Transverse colon (tissue), 4 donors: ENCODE results near the gene GNAL. TPM values are rescaled to one million over a fixed set of nuclear protein-coding genes. Genes with fewer than 3 reads are reported as not detected.

Experiments used
- DNase-seq: peaks from one replicate; pipeline ENCODE4 v3.0.0-alpha.2; 2019
- H3K27ac ChIP-seq, 4 donors: fragments of 200-600 bp; sonication (generic); 2 replicates each; pipeline ENCODE4 v1.5.1; 2016 to 2018; ENCODE audit warnings: inconsistent platforms in 4 of 4
- H3K27me3 ChIP-seq: fragments of 200-600 bp; sonication (generic); 2 replicates; pipeline ENCODE4 v1.5.1; 2017; ENCODE audit warnings: inconsistent platforms
- H3K36me3 ChIP-seq, 4 donors: fragments of 200-600 bp; sonication (generic); 2 replicates each; pipeline ENCODE4 v1.5.1; 2017 to 2019; ENCODE audit warnings: inconsistent platforms in 4 of 4
- H3K4me1 ChIP-seq, 4 donors: fragments of 200-600 bp; sonication (generic); 2 replicates each; pipeline ENCODE4 v1.5.1; 2017 to 2020; ENCODE audit warnings: inconsistent platforms in 4 of 4
- H3K4me3 ChIP-seq, 4 donors: fragments of 200-600 bp; sonication (generic); 1 replicate in 1 of 4; 2 replicates in 3 of 4; pipeline versions ENCODE4 v1.5.1 to v1.6.1; 2017 to 2019; ENCODE audit warnings: inconsistent platforms in 4 of 4
- H3K9me3 ChIP-seq, 2 donors: fragments of 200-600 bp; sonication (generic); 2 replicates each; pipeline ENCODE4 v1.5.1; 2017 to 2019; ENCODE audit warnings: inconsistent platforms in 2 of 2
- EP300 ChIP-seq: sonication (generic); formaldehyde crosslinking; IDR thresholded peaks from one replicate; pipeline ENCODE4 v1.6.1; 2017; ENCODE audit warnings: antibody characterized with exemption, low read depth
- POLR2A ChIP-seq: fragments of 450-650 bp; IDR thresholded peaks from one replicate; pipeline ENCODE4 v1.6.1; 2016; ENCODE audit warnings: antibody characterized with exemption, mild to moderate bottlenecking, moderate library complexity
- POLR2AphosphoS5 ChIP-seq, 3 donors: sonication (generic); formaldehyde crosslinking; IDR thresholded peaks; one replicate each; pipeline ENCODE4 v1.6.1; 2016; ENCODE audit warnings: antibody characterized with exemption in 3 of 3
- WGBS, 2 donors: methylation state at CpG; one replicate each; pipeline ENCODE4 v1.1.5; 2018; ENCODE audit warnings: low coverage in 1 of 2; 5-methylcytosine and 5-hydroxymethylcytosine counted together
- in situ Hi-C, 4 donors: fragments of 200-750 bp; cut with MboI; loops; one replicate each; pipeline versions ENCODE4 v1.15.0 to v1.15.1; 2017; ENCODE audit warnings: low sequenced_read_pairs in 3 of 4, low pct_ligation_motif_present in 1 of 4, low pct_unique_long_range_greater_than_20kb in 1 of 4
- intact Hi-C: fragments of 100-400 bp; cut with DNase I; formaldehyde crosslinking; loops from one replicate; pipeline ENCODE4 v1.15.1; 2023; ENCODE audit warnings: low total_unique reads
- total RNA-seq, 4 donors: library from RNA; depleted of rRNA; stranded (reverse); fragments of >200 nt; gene quantifications; one replicate each; pipeline ENCODE4 v1.1.0, GENCODE V29; 2016
- TF ChIP-seq, protein P1 (sequence below), 5 experiments: fragments of 200-600 bp in 3 of 5; fragments of 450-650 bp in 2 of 5; sonication (generic) in 3 of 5; IDR thresholded peaks; 1 replicate in 2 of 5; 2 replicates in 3 of 5; pipeline ENCODE4 v1.5.1; 2016 to 2017; ENCODE audit warnings: antibody characterized with exemption in 5 of 5, inconsistent platforms in 3 of 5, mild to moderate bottlenecking in 2 of 5, moderate library complexity in 1 of 5

The GNAL gene
- total RNA-seq, 4 donors from 2014 or later, result 2.9 to 7.4 (median 7.2) TPM

DNA sequence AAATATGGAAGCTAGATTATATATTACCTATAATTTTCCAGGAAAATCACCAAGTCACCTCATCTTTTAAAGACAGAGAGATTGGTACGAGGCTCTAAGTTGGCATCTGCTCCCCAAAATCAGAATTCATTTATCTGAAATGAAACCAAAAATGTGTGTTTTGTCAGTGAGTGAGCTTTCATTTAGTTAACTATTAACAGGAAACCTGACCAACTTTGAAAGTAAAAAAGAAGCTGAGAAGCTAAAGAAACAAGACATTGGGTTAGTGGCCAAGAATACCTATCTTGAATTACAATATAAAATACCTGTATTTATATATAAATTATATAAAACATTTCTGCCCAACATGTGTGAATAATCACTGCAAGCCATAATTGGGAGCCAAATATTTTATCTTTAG is 217.1 kb downstream of the GNAL start:
- Histone ChIP-seq H3K27ac (no peak overlapping the region), H3K4me3 (no peak overlapping the region), H3K27me3 (no peaks in the 10 kb centered on the region), H3K4me1 (peaks cover 0 to 26% (median 10%) of the 10 kb centered on the region in 4 donors), H3K9me3 (no peaks in the 10 kb centered on the region), H3K36me3 (no peaks in the 10 kb centered on the region)
- in situ Hi-C loops (no loop called here), intact Hi-C loops (loop anchor here (5.0 kb wide), 1 partner anchor 49 kb away; no protein-coding TSS in a partner anchor)
- DNase-seq, result no peak
- WGBS, 2 donors, result 80 to 83% methylated on average over 1 of the region's 1 CpG
- TF ChIP-seq POLR2AphosphoS5 (IDR thresholded peaks at IDR 0.05) (no peak), EP300 (no peak), POLR2A (no peak)
- TF ChIP-seq, protein P1, sequence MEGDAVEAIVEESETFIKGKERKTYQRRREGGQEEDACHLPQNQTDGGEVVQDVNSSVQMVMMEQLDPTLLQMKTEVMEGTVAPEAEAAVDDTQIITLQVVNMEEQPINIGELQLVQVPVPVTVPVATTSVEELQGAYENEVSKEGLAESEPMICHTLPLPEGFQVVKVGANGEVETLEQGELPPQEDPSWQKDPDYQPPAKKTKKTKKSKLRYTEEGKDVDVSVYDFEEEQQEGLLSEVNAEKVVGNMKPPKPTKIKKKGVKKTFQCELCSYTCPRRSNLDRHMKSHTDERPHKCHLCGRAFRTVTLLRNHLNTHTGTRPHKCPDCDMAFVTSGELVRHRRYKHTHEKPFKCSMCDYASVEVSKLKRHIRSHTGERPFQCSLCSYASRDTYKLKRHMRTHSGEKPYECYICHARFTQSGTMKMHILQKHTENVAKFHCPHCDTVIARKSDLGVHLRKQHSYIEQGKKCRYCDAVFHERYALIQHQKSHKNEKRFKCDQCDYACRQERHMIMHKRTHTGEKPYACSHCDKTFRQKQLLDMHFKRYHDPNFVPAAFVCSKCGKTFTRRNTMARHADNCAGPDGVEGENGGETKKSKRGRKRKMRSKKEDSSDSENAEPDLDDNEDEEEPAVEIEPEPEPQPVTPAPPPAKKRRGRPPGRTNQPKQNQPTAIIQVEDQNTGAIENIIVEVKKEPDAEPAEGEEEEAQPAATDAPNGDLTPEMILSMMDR (IDR thresholded peaks at IDR 0.05), result no peak

DNA sequence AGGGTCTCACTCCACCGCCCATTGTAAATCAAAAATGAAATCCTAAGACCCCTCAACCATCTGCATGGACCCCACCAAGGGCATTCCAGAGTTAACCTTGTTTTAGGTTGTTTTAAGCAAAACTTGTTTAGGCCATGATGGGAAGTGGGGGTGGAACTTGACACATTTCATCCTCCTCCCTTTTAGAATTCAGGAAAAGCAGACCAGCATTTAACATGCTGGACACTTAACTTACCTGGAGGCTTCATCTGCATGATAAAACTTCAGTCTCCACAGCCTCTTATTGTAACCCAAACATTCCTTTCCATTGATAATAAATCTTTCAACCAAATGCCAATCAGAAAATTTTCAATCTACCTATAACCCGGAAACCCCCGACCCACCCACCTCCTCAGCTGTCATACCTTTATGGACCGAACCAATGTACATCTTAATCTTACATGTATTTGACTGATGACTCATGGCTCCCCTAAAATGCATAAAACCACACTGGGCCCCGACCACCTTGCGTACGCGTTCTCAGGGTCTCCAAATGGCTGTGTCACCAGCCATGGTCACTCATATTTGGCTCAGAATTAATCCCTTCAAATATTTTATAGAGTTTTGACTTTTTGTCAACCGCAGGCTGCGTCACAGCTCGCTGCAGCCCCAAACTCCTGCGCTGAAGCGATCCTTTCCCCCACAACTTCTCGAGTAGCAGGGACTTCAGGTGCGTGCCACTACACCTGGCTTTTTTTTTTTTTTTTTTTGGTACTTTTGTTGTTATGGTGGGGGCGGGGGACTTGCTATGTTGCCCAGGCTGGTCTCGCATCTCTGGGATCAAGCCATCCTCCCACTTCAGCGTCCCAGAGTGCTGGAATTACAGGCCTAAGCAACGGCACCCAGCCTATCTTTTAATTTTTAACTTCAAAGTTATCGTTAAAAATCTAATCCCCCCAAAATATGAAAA is 218.1 kb downstream of the GNAL start:
- WGBS, 2 donors, result 67 to 70% methylated on average over 7 to 20 of the region's 20 CpGs
- in situ Hi-C loops (no loop called here), intact Hi-C loops (loop anchor here (5.0 kb wide), 1 partner anchor 50 kb away; no protein-coding TSS in a partner anchor)
- no peaks in the 10 kb centered on the region for H3K36me3 ChIP-seq
- TF ChIP-seq, protein P1 (IDR thresholded peaks at IDR 0.05), result no peak
- TF ChIP-seq EP300 (no peak), POLR2A (no peak), POLR2AphosphoS5 (IDR thresholded peaks at IDR 0.05) (no peak)
- no peaks in the 10 kb centered on the region for H3K27me3 ChIP-seq
- H3K9me3 ChIP-seq, result no peaks in the 10 kb centered on the region
- H3K27ac ChIP-seq, result peak overlapping the region; percentile 97 to 100 (median 98)
- H3K4me1 ChIP-seq, result peaks cover 0 to 26% (median 10%) of the 10 kb centered on the region in 4 donors
- DNase-seq, result no peak
- H3K4me3 ChIP-seq, result peak overlapping the region; percentile 79 to 84 (median 80)

GRCh38 chr18:11908182-11909060 is 219.4 kb downstream of the GNAL start, which contains the start of gene MPPE1:
TSS of gene MPPE1 (minus strand) at chr18:11908317. CDS start at chr18:11897264, 11,053 bp downstream.
- Histone ChIP-seq H3K36me3 (no peaks in the 10 kb centered on the region), H3K4me1 (peaks cover 0 to 26% (median 10%) of the 10 kb centered on the region in 4 donors), H3K9me3 (no peaks in the 10 kb centered on the region), H3K27ac (peak within 1 kb of the TSS; percentile 97 to 100 (median 98)), H3K4me3 (peak within 1 kb of the TSS; percentile 79 to 84 (median 80)), H3K27me3 (no peaks in the 10 kb centered on the region)
- intact Hi-C loops, result loop anchor here (2.0 to 5.0 kb wide), 2 partner anchors 51 to 72 kb away; partner anchors contain the start of gene IMPA2
- peak; percentile 93 for DNase-seq
- peak; percentile 92 to 98 (median 95) for TF ChIP-seq POLR2AphosphoS5 (IDR thresholded peaks at IDR 0.05)
- peak; percentile 98 for TF ChIP-seq POLR2A
- no peak for TF ChIP-seq EP300
- TF ChIP-seq, protein P1 (IDR thresholded peaks at IDR 0.05), result no peak
- in situ Hi-C loops, result no loop called here
- 0% methylated on average over 82 of the region's 106 CpGs; no CpG with 5 or more reads in 1 of the 2 donors for WGBS, 2 donors
